PC-3 (cell line): ENCODE measurements around the gene CHRNA3. TPM values are rescaled to one million over a fixed set of nuclear protein-coding genes. Genes with fewer than 3 reads are reported as not detected.

Experiments
- ATAC-seq: fragments of 200-7000 bp; cut with Tn5 transposase; 2 replicates; pipeline ENCODE4 v1.9.1; 2020; ENCODE audit warnings: mild to moderate bottlenecking, moderate library complexity
- BruUV-seq: library from RNA; stranded (reverse); fragments of 400-500 nt; replicated peaks from 2 replicates; lab custom pipeline; 2021; lab: Mats Ljungman, UMichigan
- CTCF ChIA-PET: fragments of 300-600 bp; sonication (Branson Sonifier 250); formaldehyde crosslinking; loops from one replicate; lab custom pipeline; 2022; ENCODE audit warnings: antibody characterized with exemption; lab: Charles Lee
- POLR2A ChIA-PET: fragments of 300-600 bp; sonication (Branson Sonifier 250); formaldehyde crosslinking; loops from one replicate; lab custom pipeline; 2022; ENCODE audit warnings: antibody characterized with exemption; ENCODE audit not compliant: unreplicated experiment; lab: Charles Lee
- DNase-seq: peaks from one replicate; pipeline ENCODE4 v3.0.0-alpha.2; 2015
- H2AFZ ChIP-seq: fragments of 300-600 bp; sonication (generic); 2 replicates; pipeline ENCODE4 v1.6.0; 2016; ENCODE audit warnings: antibody characterized with exemption, low read length
- H3F3A ChIP-seq: fragments of 300-600 bp; sonication (generic); one replicate; pipeline ENCODE4 v1.6.0; 2017; ENCODE audit warnings: antibody characterized with exemption, low read length, control low read depth, mild to moderate bottlenecking; ENCODE audit not compliant: unreplicated experiment
- H3K27ac ChIP-seq: fragments of 300-600 bp; sonication (generic); 2 replicates; pipeline ENCODE4 v1.5.1; 2016; ENCODE audit warnings: mild to moderate bottlenecking, low read length
- H3K27me3 ChIP-seq: fragments of 300-600 bp; sonication (generic); 2 replicates; pipeline ENCODE4 v1.6.1; 2016; ENCODE audit warnings: low read length, mixed read lengths
- H3K36me3 ChIP-seq: fragments of 300-600 bp; sonication (generic); 2 replicates; pipeline ENCODE4 v1.6.1; 2016; ENCODE audit warnings: low read depth, mixed run types, low read length, mixed read lengths
- H3K4me1 ChIP-seq: fragments of 300-600 bp; sonication (generic); 2 replicates; pipeline ENCODE4 v1.5.1; 2016; ENCODE audit warnings: low read length; ENCODE audit not compliant: insufficient read depth
- H3K4me2 ChIP-seq: fragments of 300-600 bp; sonication (generic); 2 replicates; pipeline ENCODE4 v1.6.0; 2016; ENCODE audit warnings: low read length
- H3K4me3 ChIP-seq: fragments of 300-600 bp; sonication (generic); 2 replicates; pipeline ENCODE4 v1.5.1; 2016; ENCODE audit warnings: mild to moderate bottlenecking, low read length, mixed read lengths
- H3K79me2 ChIP-seq: fragments of 300-600 bp; sonication (generic); 2 replicates; pipeline ENCODE4 v1.6.1; 2017; ENCODE audit warnings: low read length, mixed read lengths
- H3K9ac ChIP-seq: fragments of 300-600 bp; sonication (generic); 2 replicates; pipeline ENCODE4 v1.6.0; 2016; ENCODE audit warnings: mild to moderate bottlenecking, low read length
- H3K9me2 ChIP-seq: fragments of 300-600 bp; sonication (generic); replicated peaks from 2 replicates; pipeline ENCODE4 v1.6.1; 2016; ENCODE audit warnings: mixed run types, low read length, mixed read lengths
- H3K9me3 ChIP-seq: fragments of 300-600 bp; sonication (generic); 2 replicates; pipeline ENCODE4 v1.6.1; 2016; ENCODE audit warnings: low read length, mixed read lengths
- H4K20me1 ChIP-seq: fragments of 300-600 bp; sonication (generic); 2 replicates; pipeline ENCODE4 v1.6.1; 2016; ENCODE audit warnings: low read length, mixed read lengths
- EZH2 ChIP-seq: fragments of 300-600 bp; sonication (generic); IDR thresholded peaks from one replicate; pipeline ENCODE4 v1.6.1; 2017; ENCODE audit warnings: antibody characterized with exemption, mild to moderate bottlenecking, low read length; ENCODE audit not compliant: unreplicated experiment
- EZH2phosphoT487 ChIP-seq: fragments of 300-600 bp; sonication (generic); IDR thresholded peaks from 2 replicates; pipeline ENCODE4 v1.6.1; 2018; ENCODE audit warnings: mild to moderate bottlenecking, antibody characterized with exemption, low read length, borderline replicate concordance
- intact Hi-C: fragments of 100-400 bp; cut with micrococcal nuclease; formaldehyde crosslinking; loops from 2 replicates; pipeline ENCODE4 v1.9.0; 2023
- total RNA-seq: library from RNA; depleted of rRNA; stranded (reverse); fragments of >200 nt; gene quantifications from 2 replicates; pipeline ENCODE4 v1.2.3, GENCODE V29; 2014
- TF ChIP-seq, protein P1 (sequence below): fragments of 300-600 bp; sonication (generic); conservative IDR thresholded peaks from 2 replicates; pipeline ENCODE4 v1.5.1; 2017; ENCODE audit warnings: antibody characterized with exemption, low read depth, mild to moderate bottlenecking, low read length

CHRNA3 gene
- total RNA-seq, 1 experiment from 2014 or later = not detected

DNA sequence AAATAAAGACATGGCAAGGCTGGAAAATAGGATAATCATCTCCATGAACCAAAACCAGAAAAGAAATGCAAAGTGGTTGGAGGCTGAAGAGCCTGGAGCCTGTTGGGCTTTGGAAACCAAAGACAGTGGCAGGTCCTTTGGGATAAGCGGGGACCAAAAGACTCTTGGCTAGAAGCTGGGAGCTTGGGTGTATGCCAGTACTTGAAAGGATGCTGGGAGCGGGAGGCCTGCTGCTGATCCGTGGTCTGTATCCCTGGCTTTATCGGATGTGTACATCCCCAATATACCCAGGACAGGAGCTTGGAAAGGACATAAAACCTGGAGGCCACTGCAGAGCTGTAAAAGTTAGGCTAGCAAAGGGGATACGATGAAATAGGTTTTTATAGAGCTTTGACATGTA, 21.5 kb upstream of the CHRNA3 start:
- POLR2A ChIA-PET = no interaction called here
- no peaks in the 10 kb centered on the region for H3K4me1 ChIP-seq

DNA sequence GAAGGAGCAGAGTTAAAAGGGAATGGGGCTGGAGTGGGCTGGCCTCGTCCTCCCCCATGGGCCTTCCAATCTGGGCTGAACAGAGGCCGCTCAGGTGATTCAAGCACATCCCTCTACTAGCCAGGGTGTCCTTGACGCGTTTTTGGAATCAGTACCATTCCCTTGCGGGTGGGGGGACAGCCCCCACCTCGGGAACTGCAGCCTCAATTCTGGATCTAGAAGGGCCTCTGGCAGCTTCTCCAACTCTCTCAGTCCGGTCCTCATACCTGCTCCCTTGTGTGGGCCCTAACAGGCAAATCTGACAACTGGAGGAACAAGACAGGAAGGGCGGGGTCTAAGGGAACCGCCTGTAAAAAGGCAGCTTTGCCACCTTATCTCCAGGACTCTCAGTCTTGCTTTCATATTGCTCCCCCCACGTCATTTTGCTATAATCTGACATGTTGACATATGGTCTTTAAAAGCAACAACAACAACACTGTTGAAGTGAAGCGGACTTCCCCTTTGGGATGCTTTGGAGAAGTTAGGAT, 21.0 kb upstream of the CHRNA3 start:
- H2AFZ ChIP-seq = no peak overlapping the region

More for the DNA sequence above, 21.5 kb upstream of the CHRNA3 start:
- ATAC-seq (no peak), DNase-seq (no peak)
- Histone ChIP-seq H3F3A (no peaks in the 10 kb centered on the region), H3K9ac (no peak overlapping the region), H3K4me2 (no peak overlapping the region), H3K9me2 (no peaks in the 10 kb centered on the region), H3K27me3 (no peaks in the 10 kb centered on the region), H3K79me2 (no peaks in the 10 kb centered on the region), H2AFZ (no peak overlapping the region), H3K27ac (no peak overlapping the region), H4K20me1 (no peaks in the 10 kb centered on the region), H3K4me3 (no peak overlapping the region), H3K9me3 (no peaks in the 10 kb centered on the region), H3K36me3 (no peaks in the 10 kb centered on the region)
- no TSS peak for BruUV-seq
- TF ChIP-seq EZH2 (no peak), EZH2phosphoT487 (no peak)
- TF ChIP-seq, protein P1, sequence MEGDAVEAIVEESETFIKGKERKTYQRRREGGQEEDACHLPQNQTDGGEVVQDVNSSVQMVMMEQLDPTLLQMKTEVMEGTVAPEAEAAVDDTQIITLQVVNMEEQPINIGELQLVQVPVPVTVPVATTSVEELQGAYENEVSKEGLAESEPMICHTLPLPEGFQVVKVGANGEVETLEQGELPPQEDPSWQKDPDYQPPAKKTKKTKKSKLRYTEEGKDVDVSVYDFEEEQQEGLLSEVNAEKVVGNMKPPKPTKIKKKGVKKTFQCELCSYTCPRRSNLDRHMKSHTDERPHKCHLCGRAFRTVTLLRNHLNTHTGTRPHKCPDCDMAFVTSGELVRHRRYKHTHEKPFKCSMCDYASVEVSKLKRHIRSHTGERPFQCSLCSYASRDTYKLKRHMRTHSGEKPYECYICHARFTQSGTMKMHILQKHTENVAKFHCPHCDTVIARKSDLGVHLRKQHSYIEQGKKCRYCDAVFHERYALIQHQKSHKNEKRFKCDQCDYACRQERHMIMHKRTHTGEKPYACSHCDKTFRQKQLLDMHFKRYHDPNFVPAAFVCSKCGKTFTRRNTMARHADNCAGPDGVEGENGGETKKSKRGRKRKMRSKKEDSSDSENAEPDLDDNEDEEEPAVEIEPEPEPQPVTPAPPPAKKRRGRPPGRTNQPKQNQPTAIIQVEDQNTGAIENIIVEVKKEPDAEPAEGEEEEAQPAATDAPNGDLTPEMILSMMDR = no peak
- intact Hi-C loops = loop anchor here (5.0 kb wide), 1 partner anchor 65 kb away; no protein-coding TSS in a partner anchor
- CTCF ChIA-PET = no interaction called here

More for the DNA sequence above, 21.0 kb upstream of the CHRNA3 start:
- Histone ChIP-seq H3K4me1 (no peaks in the 10 kb centered on the region), H3K79me2 (no peaks in the 10 kb centered on the region), H3K36me3 (no peaks in the 10 kb centered on the region), H3K4me2 (no peak overlapping the region), H4K20me1 (no peaks in the 10 kb centered on the region), H3K4me3 (no peak overlapping the region), H3K9me3 (no peaks in the 10 kb centered on the region), H3F3A (no peaks in the 10 kb centered on the region), H3K27me3 (no peaks in the 10 kb centered on the region), H3K9ac (no peak overlapping the region), H3K9me2 (no peaks in the 10 kb centered on the region), H3K27ac (no peak overlapping the region)
- no TSS peak for BruUV-seq
- DNase-seq (no peak), ATAC-seq (no peak)
- ChIA-PET POLR2A (no interaction called here), CTCF (no interaction called here)
- intact Hi-C loops = loop anchor here (5.0 kb wide), 1 partner anchor 65 kb away; no protein-coding TSS in a partner anchor
- TF ChIP-seq EZH2 (no peak), EZH2phosphoT487 (no peak)
- TF ChIP-seq, protein P1 = no peak
